NCI-H345 (cell line): ENCODE results near the gene HMX1.

ENCODE experiments used
- DNase-seq: peaks from one replicate; lab custom pipeline; 2025; lab: John Stamatoyannopoulos, UW

The HMX1 gene

GRCh38 chr4:8856835-8857621 is 14.6 kb downstream of the HMX1 start:
- no peak for DNase-seq

- DNase-seq = no peak
Measured at GRCh38 chr4:8855818-8856245, 15.8 kb downstream of the HMX1 start.

- DNase-seq = no peak
Measured at GRCh38 chr4:8854931-8855330, 16.7 kb downstream of the HMX1 start.

GRCh38 chr4:8854016-8854415 is 17.6 kb downstream of the HMX1 start:
- no peak for DNase-seq

GRCh38 chr4:8853249-8853648 is 18.4 kb downstream of the HMX1 start:
- no peak for DNase-seq

GRCh38 chr4:8852118-8852704 is 19.4 kb downstream of the HMX1 start:
- DNase-seq = no peak

GRCh38 chr4:8851321-8852117 is 20.1 kb downstream of the HMX1 start:
- no peak for DNase-seq

GRCh38 chr4:8850830-8851188 is 20.8 kb downstream of the HMX1 start:
- DNase-seq = no peak

- no peak for DNase-seq
Measured at GRCh38 chr4:8850074-8850829, 21.4 kb downstream of the HMX1 start.

GRCh38 chr4:8849266-8850073 is 22.2 kb downstream of the HMX1 start:
- DNase-seq = no peak

- no peak for DNase-seq
Measured at GRCh38 chr4:8848507-8849265, 23.0 kb downstream of the HMX1 start.

GRCh38 chr4:8847764-8848163 is 23.9 kb downstream of the HMX1 start:
- no peak for DNase-seq

- no peak for DNase-seq
Measured at GRCh38 chr4:8847331-8847730, 24.3 kb downstream of the HMX1 start.

GRCh38 chr4:8846826-8847225 is 24.8 kb downstream of the HMX1 start:
- DNase-seq = no peak

- DNase-seq = no peak
Measured at GRCh38 chr4:8846046-8846720, 25.5 kb downstream of the HMX1 start.

GRCh38 chr4:8844976-8845690 is 26.5 kb downstream of the HMX1 start:
- no peak for DNase-seq

- no peak for DNase-seq
Measured at GRCh38 chr4:8843597-8843996, 28.0 kb downstream of the HMX1 start.

- DNase-seq = no peak
Measured at GRCh38 chr4:8842614-8843013, 29.0 kb downstream of the HMX1 start.

- no peak for DNase-seq
Measured at GRCh38 chr4:8841678-8842268, 29.9 kb downstream of the HMX1 start.
